ENCODE data around the gene MESD.

DNA sequence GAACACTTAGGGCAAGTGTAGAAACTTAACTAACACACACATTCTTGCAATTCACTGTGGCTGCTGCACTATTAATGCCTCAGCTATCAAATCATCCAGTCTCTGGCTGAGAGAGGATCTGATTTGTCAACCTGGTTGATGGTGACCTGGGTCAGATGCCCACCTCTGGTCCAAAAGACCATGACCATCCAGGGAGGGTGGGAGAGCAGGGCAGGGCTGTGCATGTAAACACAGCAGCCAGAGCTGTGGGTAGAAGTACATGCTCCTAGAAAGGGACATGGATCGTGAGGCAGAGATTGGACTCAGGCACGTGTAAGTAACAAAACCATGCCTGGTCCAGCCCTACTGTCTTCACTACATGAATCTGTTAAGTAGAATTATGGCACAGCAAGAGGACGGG lies 17.3 kb downstream of the MESD start:
- TF ChIP-seq, protein P1, sequence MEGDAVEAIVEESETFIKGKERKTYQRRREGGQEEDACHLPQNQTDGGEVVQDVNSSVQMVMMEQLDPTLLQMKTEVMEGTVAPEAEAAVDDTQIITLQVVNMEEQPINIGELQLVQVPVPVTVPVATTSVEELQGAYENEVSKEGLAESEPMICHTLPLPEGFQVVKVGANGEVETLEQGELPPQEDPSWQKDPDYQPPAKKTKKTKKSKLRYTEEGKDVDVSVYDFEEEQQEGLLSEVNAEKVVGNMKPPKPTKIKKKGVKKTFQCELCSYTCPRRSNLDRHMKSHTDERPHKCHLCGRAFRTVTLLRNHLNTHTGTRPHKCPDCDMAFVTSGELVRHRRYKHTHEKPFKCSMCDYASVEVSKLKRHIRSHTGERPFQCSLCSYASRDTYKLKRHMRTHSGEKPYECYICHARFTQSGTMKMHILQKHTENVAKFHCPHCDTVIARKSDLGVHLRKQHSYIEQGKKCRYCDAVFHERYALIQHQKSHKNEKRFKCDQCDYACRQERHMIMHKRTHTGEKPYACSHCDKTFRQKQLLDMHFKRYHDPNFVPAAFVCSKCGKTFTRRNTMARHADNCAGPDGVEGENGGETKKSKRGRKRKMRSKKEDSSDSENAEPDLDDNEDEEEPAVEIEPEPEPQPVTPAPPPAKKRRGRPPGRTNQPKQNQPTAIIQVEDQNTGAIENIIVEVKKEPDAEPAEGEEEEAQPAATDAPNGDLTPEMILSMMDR (conservative IDR thresholded peaks at IDR 0.05; ENCODE audit: low read depth, low read length) = no peak
- no peak for TF ChIP-seq EZH2 (IDR thresholded peaks at IDR 0.05; ENCODE audit: low read length, unreplicated experiment)

Data from PC-3 (cell line).